ENCODE data around the gene TRIM25.
A peak's percentile ranks its signal among the peaks of the same experiment; 100 is the strongest.

TRIM25 gene

DNA sequence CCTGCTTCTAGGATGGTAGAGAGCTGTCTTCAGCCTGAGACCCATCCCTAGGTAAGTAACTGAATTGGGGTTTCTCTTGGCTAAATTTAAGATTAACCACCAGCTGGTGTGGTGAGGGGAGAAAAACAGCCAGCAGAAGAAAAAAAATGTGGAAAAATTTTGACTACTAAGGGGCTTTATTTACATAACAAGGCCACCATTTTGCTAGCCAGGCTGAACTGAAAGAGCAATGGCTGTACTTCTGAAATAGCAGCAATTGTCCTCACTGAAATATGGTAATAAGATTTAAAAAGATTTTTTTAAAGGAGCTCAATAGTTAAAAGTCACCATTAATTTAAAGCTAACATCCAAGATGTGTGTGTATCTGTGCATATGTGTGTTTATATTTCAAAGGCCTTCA lies 12.4 kb upstream of the TRIM25 start:
- DNase-seq, result no peak

DNA sequence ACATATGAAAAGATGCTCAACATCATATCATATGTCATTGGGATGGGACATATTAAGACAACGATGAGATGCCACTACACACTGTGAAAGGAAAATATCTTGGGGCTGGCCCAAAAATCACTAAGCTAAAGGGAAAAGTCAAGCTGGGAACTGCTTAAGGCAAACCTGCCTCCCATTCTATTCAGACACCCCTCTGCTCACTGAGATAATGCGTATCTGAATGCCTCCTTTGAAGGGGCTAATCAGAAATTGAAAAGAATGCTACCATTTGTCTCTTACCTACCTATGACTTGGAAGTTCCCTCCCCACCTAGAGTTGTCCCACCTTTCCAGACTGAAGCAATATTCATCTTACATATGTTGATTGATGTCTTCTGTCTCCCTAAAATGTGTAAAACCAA lies 11.2 kb upstream of the TRIM25 start:
- no peak for DNase-seq

GRCh38 chr17:56919717-56920116 lies 5.9 kb upstream of the TRIM25 start:
- DNase-seq, result no peak

- no peak for DNase-seq
Measured at GRCh38 chr17:56918916-56919315, 5.1 kb upstream of the TRIM25 start.

DNA sequence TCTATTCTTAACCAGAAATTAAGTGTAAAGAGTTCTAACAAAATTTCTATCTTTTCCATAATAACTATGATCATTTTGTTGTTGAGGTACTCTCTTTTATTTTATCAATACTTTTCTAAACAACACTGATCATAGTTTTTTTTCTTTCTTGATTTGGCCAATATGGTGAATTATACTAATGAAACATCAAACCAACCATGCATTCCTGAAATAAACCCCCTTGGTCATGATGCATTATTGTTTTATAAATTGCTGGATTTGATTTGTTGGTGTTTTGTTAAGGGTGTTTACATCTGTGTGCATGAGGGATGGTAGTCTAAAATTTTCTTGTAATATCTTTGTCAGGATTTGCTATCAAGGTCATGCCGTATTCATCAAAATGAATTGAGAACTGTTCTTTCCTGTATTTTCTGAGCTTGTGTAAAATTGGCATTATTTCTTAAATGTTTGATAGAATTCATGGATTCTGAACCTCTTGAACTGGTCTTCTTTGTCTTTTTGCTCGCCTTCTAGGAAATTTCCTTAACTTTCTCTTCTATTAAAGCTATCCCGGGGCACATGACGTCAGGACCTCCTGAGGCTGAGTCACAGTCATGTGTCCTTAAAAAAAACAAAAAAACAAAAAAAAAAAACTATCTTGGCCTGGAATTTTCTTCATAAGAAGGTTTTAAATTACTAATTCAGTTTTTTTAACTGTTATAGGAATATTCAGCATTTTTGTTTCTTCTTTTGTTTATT lies 3.9 kb upstream of the TRIM25 start:
- no peak for DNase-seq

DNA sequence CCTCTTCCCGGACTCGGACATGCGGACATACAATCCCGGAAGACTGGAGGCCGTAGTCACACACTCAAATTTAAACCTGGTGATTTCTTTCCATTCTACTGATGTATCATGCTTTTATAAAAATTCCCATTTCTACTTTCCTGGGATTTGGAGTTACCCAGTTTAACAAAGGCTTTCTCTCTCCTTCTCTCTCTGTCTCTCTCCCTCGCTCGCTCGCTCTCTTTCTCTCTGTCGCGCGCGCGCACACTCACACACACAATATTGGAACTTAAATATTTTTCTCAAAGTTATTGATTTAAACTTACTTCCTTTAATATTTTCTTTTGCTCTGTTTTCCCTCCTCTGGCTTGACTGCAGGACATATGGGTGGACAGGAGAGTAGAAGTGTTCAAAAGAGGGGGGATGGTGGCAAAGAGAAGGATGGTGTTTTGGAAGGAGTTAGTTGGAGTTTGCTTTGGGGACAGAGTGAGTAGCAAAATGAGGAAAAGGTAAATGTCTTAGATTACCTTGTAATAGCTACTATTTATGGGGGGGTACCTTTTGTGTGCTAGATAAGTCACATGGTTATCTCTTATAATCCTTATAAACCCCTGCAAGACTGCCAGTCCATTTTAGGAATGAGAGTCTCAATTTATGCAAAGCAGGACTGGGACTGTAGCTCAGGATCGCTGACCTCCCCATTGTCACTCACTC lies 878 bp upstream of the TRIM25 start:
- DNase-seq, result no peak

DNA sequence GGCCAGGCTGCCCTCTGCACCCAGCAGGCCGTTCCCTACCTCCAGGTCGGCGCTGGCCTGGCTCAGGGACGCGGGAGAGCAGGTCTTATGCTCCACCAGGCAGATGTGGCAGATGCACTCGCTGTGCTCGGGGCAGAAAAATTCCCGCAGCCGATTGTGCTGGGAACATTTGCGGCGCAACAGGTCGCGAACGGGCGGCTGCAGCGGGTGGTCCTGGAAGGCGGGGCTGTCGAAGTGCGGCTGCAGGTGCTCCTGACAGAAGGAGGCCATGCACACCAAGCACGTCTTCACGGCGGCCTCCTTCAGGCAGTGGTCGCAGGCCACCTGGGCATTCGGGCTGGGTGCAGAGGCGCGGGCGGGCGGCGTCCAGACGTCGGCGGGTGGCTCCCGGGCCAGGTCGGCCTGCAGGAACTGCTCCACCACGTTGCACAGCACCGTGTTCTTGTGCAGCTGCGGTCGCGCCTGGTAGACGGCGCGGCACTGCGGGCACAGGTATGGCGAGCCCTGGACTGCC lies 439 bp downstream of the TRIM25 start:
- DNase-seq, result no peak

DNA sequence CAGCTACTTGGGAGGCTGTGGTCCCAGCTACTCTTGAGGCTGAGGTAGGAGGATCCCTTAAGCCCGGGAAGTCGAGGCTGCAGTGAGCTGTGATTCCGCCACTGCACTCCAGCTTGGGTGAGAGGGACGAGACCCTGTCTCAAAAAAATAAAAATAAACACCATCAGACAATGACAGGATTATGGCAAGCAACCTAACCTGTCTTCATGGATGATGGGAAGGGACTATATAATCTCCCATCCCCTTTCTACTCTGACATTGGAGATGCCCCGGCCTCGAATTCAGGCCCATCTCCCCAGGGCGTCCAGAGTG lies 893 bp downstream of the TRIM25 start:
- DNase-seq, result no peak

- no peak for DNase-seq
Measured at GRCh38 chr17:56912105-56912999, 1.5 kb downstream of the TRIM25 start.

DNA sequence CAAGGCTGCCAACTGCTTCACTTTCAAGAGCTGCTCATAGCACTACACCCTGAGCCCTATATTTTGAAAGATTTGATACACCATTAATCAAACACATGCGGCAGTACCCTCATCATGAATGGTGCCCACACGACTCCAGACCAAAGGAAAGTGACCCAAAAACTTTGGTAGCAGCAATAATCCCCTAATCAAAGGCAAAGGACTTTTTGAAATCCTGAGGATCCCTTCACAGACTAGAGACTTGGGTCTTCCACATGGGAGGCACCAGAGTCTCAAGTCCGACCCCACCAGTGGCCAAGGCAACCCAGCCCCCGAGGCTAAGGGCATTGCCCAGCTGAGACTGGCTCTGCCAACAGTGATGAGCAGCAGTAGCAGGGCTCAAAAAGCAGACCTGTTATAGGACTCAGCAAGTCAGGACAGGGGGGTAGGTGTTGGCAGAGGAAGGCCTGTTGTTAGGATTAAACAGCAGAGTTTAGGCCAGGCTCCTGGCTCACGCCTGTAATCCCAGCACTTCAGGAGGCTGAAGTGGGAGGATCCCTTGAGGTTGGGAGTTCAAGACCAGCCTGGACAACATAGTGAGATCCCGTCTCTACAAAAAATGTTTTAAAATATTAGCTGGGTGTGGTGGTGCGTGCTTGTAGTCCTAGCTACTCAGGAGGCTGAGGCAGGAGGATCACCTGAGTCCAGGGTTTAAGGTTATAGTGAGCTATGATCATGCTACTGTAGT lies 3.2 kb downstream of the TRIM25 start:
- DNase-seq, result no peak

- no peak for DNase-seq
Measured at GRCh38 chr17:56909742-56910508, 3.9 kb downstream of the TRIM25 start.

GRCh38 chr17:56908001-56908542 lies 5.8 kb downstream of the TRIM25 start:
- no peak for DNase-seq

GRCh38 chr17:56903560-56903959 lies 10.3 kb downstream of the TRIM25 start:
- no peak for DNase-seq

DNA sequence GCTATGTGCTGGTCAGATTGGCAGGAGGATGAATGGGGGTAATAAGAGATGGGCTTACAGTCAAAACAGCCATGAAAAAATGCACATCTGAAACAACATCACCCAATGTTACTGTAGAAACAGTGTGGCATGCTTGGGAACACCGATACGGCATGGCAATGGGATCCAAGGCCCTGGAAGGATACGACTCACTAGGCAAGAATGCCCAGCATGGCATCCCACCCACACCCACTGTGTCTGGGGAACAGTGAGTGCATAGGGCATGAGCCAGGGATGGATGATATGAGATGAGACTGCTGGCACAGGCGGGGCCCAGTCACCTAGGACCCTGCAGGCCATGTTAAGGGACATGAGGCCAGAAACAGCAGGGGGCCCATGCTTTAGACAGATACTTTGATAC lies 11.5 kb downstream of the TRIM25 start:
- peak; percentile 22 for DNase-seq

GRCh38 chr17:56899403-56899802 lies 14.4 kb downstream of the TRIM25 start:
- DNase-seq, result no peak

- DNase-seq, result no peak
Measured at GRCh38 chr17:56898874-56899273, 15.0 kb downstream of the TRIM25 start.

- DNase-seq, result no peak
Measured at GRCh38 chr17:56897646-56898424, 16.0 kb downstream of the TRIM25 start.

- no peak for DNase-seq
Measured at GRCh38 chr17:56896968-56897359, 16.9 kb downstream of the TRIM25 start.

- no peak for DNase-seq
Measured at GRCh38 chr17:56896217-56896967, 17.5 kb downstream of the TRIM25 start.

Data from fibroblast of skin of abdomen (primary cell).